HG02938 (cell line): ENCODE results near the gene MISP.

ENCODE experiments used
- ATAC-seq: cut with Tn5 transposase; IDR thresholded peaks from one replicate; pipeline ENCODE4 v1.9.1; 2021; ENCODE audit warnings: mild to moderate bottlenecking, moderate library complexity; ENCODE audit not compliant: unreplicated experiment

Gene MISP

GRCh38 chr19:806815-807421 is 56.0 kb downstream of the MISP start:
- no peak for ATAC-seq

GRCh38 chr19:807627-808422 is 56.9 kb downstream of the MISP start:
- no peak for ATAC-seq

- ATAC-seq = no peak
Measured at GRCh38 chr19:808423-808775, 57.5 kb downstream of the MISP start.

- no peak for ATAC-seq
Measured at GRCh38 chr19:810077-810855, 59.4 kb downstream of the MISP start.

- no peak for ATAC-seq
Measured at GRCh38 chr19:810883-811489, 60.1 kb downstream of the MISP start.

GRCh38 chr19:811506-812048 is 60.7 kb downstream of the MISP start:
- ATAC-seq = no peak

- no peak for ATAC-seq
Measured at GRCh38 chr19:812049-812746, 61.3 kb downstream of the MISP start.

- ATAC-seq = no peak
Measured at GRCh38 chr19:812747-813218, 61.9 kb downstream of the MISP start.

- no peak for ATAC-seq
Measured at GRCh38 chr19:813219-814151, 62.6 kb downstream of the MISP start.
